ENCODE measurements around the gene SFRP2.

Gene SFRP2

GRCh38 chr4:153794006-153794405 is 5.1 kb upstream of the SFRP2 start:
- no peak for DNase-seq (ENCODE audit: low read depth)

GRCh38 chr4:153792618-153793247 is 3.9 kb upstream of the SFRP2 start:
- no peak for DNase-seq (ENCODE audit: low read depth)

- DNase-seq (ENCODE audit: low read depth), result no peak
Measured at GRCh38 chr4:153791746-153792617, 3.1 kb upstream of the SFRP2 start.

- DNase-seq (ENCODE audit: low read depth), result no peak
Measured at GRCh38 chr4:153790962-153791551, 2.2 kb upstream of the SFRP2 start.

- no peak for DNase-seq (ENCODE audit: low read depth)
Measured at GRCh38 chr4:153790500-153790865, 1.6 kb upstream of the SFRP2 start.

GRCh38 chr4:153789741-153790499 is 1.0 kb upstream of the SFRP2 start:
- DNase-seq (ENCODE audit: low read depth), result no peak

- no peak for DNase-seq (ENCODE audit: low read depth)
Measured at GRCh38 chr4:153788051-153788412, 851 bp downstream of the SFRP2 start.

GRCh38 chr4:153787575-153787974 is 1.3 kb downstream of the SFRP2 start:
- no peak for DNase-seq (ENCODE audit: low read depth)

- no peak for DNase-seq (ENCODE audit: low read depth)
Measured at GRCh38 chr4:153787061-153787560, 1.8 kb downstream of the SFRP2 start.

GRCh38 chr4:153785910-153786721 is 2.8 kb downstream of the SFRP2 start:
- DNase-seq (ENCODE audit: low read depth), result no peak

GRCh38 chr4:153784166-153784699 is 4.7 kb downstream of the SFRP2 start:
- DNase-seq (ENCODE audit: low read depth), result no peak

GRCh38 chr4:153782581-153782980 is 6.3 kb downstream of the SFRP2 start:
- DNase-seq (ENCODE audit: low read depth), result no peak

GRCh38 chr4:153781717-153782416 is 7.0 kb downstream of the SFRP2 start:
- no peak for DNase-seq (ENCODE audit: low read depth)

- no peak for DNase-seq (ENCODE audit: low read depth)
Measured at GRCh38 chr4:153781280-153781679, 7.6 kb downstream of the SFRP2 start.

- no peak for DNase-seq (ENCODE audit: low read depth)
Measured at GRCh38 chr4:153780876-153781275, 8.0 kb downstream of the SFRP2 start.

- no peak for DNase-seq (ENCODE audit: low read depth)
Measured at GRCh38 chr4:153780221-153780620, 8.7 kb downstream of the SFRP2 start.

GRCh38 chr4:153778383-153778782 is 10.5 kb downstream of the SFRP2 start:
- DNase-seq (ENCODE audit: low read depth), result no peak

- no peak for DNase-seq (ENCODE audit: low read depth)
Measured at GRCh38 chr4:153777421-153777820, 11.5 kb downstream of the SFRP2 start.

- DNase-seq (ENCODE audit: low read depth), result no peak
Measured at GRCh38 chr4:153776601-153777000, 12.3 kb downstream of the SFRP2 start.

- DNase-seq (ENCODE audit: low read depth), result no peak
Measured at GRCh38 chr4:153773236-153773690, 15.6 kb downstream of the SFRP2 start.

All from stimulated activated CD8-positive, alpha-beta memory T cell treated with anti-CD3 and anti-CD28 coated beads, Interleukin-15, amount 100 ng/mL, for 1 hour (primary cell).